HL-60 (cell line): ENCODE results near the gene ANKRD34A.

Source experiments
- DNase-seq, 2 experiments: peaks; one replicate each; pipeline ENCODE4 v3.0.0-alpha.2; 2010 to 2020; ENCODE audit warnings: low read depth in 1 of 2, low spot score in 1 of 2
- H3K27ac ChIP-seq: fragments of 250-450 bp; sonication (Bioruptor Pico); replicated peaks from 2 replicates; pipeline ENCODE4 v1.5.1; 2020; ENCODE audit warnings: mild to moderate bottlenecking, moderate library complexity
- H3K27me3 ChIP-seq: fragments of 250-450 bp; sonication (Bioruptor Pico); 2 replicates; pipeline ENCODE4 v1.5.1; 2021; ENCODE audit warnings: mild to moderate bottlenecking, moderate library complexity; ENCODE audit not compliant: insufficient read depth, poor library complexity, severe bottlenecking
- H3K4me3 ChIP-seq: replicated peaks from 2 replicates; pipeline ENCODE4 v1.5.1; 2011; ENCODE audit warnings: mild to moderate bottlenecking, control low read depth, low read length; ENCODE audit not compliant: insufficient read depth
- CTCF ChIP-seq: IDR thresholded peaks from one replicate; pipeline ENCODE4 v1.5.1; 2011; ENCODE audit warnings: low read length, control low read depth, inconsistent platforms; ENCODE audit not compliant: insufficient read depth
- GABPA ChIP-seq: IDR thresholded peaks from 2 replicates; pipeline ENCODE4 v1.6.1; 2012; ENCODE audit warnings: low read depth
- POLR2AphosphoS5 ChIP-seq: IDR thresholded peaks from 2 replicates; pipeline ENCODE4 v1.6.1; 2012; ENCODE audit warnings: low read depth
- REST ChIP-seq: IDR thresholded peaks from 2 replicates; pipeline ENCODE4 v1.6.1; 2012; ENCODE audit warnings: low read depth; ENCODE audit not compliant: insufficient replicate concordance
- SPI1 ChIP-seq: IDR thresholded peaks from 2 replicates; pipeline ENCODE4 v1.6.1; 2012; ENCODE audit warnings: low read depth, mild to moderate bottlenecking, borderline replicate concordance

Gene ANKRD34A

GRCh38 chr1:145986551-145986950 is 22.2 kb upstream of the ANKRD34A start:
- TF ChIP-seq REST, result no peak
- TF ChIP-seq CTCF, result no peak
- no peak for TF ChIP-seq GABPA
- no peak for TF ChIP-seq SPI1
- no peak for TF ChIP-seq POLR2AphosphoS5
- Histone ChIP-seq H3K4me3 (no peak overlapping the region), H3K27me3 (no peaks in the 10 kb centered on the region), H3K27ac (peak overlapping the region; percentile 21; the same call in 1 of the 2 replicates)
- DNase-seq, result no peak

- TF ChIP-seq CTCF (no peak), SPI1 (peak; percentile 86), POLR2AphosphoS5 (peak; percentile 53), REST (no peak), GABPA (0 out of 2 replicates have a peak, but pooled peaks have one; percentile 10)
- H3K27ac ChIP-seq, result peak overlapping the region; percentile 79
- H3K4me3 ChIP-seq, result peak overlapping the region; percentile 27
- peak in 1 of 2 experiments; percentile 84 for DNase-seq
- H3K27me3 ChIP-seq, result no peaks in the 10 kb centered on the region
Observed at GRCh38 chr1:145985502-145986439, 21.4 kb upstream of the ANKRD34A start.

- Histone ChIP-seq H3K4me3 (peak overlapping the region; percentile 27; the same call in 1 of the 2 replicates), H3K27ac (peak overlapping the region; percentile 79), H3K27me3 (no peaks in the 10 kb centered on the region)
- no peak for DNase-seq
- no peak for TF ChIP-seq CTCF
- no peak for TF ChIP-seq REST
- no peak for TF ChIP-seq POLR2AphosphoS5
- TF ChIP-seq SPI1, result no peak
- TF ChIP-seq GABPA, result no peak
Observed at GRCh38 chr1:145985129-145985501, 20.7 kb upstream of the ANKRD34A start.
